Adrenal gland (tissue), 5 donors: ENCODE data around the gene TMC1.

Source experiments
- POLR2A ChIP-seq, 2 donors: fragments of 450-650 bp; IDR thresholded peaks; one replicate each; pipeline ENCODE4 v1.6.1; 2017; ENCODE audit warnings: antibody characterized with exemption in 2 of 2, mild to moderate bottlenecking in 2 of 2, moderate library complexity in 1 of 2
- TF ChIP-seq, protein P1 (sequence below), 6 experiments: fragments of 450-650 bp in 4 of 6; fragments of 200-600 bp in 2 of 6; sonication (generic) in 1 of 6; IDR thresholded peaks; 1 replicate in 5 of 6; 2 replicates in 1 of 6; pipeline versions ENCODE4 v1.5.1 to v1.8.0; 2016 to 2021; ENCODE audit warnings: antibody characterized with exemption in 6 of 6, mild to moderate bottlenecking in 2 of 6, moderate library complexity in 1 of 6
- donor health status: DM: no; HTN: no; CAD: no.

DNA sequence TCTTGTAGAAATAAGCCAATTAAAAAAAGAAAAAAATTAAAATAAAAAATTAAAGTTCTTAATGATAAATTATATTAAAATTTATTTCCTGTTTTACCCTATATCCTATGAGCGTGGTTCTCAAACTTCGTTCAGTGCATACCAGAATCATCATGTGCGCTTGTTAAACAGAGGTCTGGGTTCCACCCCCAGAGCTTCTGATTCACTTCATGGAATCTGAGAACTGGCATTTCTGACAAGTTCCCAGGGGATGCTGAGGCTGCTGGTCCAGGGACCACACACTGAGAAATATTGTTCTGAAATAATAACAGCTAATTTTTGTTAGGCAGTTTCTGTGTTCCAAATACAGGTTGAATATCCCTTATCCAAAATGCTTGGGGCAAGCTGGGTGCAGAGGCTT, 79.3 kb downstream of the TMC1 start:
- no peak for TF ChIP-seq POLR2A (IDR thresholded peaks at IDR 0.05)
- TF ChIP-seq, protein P1, sequence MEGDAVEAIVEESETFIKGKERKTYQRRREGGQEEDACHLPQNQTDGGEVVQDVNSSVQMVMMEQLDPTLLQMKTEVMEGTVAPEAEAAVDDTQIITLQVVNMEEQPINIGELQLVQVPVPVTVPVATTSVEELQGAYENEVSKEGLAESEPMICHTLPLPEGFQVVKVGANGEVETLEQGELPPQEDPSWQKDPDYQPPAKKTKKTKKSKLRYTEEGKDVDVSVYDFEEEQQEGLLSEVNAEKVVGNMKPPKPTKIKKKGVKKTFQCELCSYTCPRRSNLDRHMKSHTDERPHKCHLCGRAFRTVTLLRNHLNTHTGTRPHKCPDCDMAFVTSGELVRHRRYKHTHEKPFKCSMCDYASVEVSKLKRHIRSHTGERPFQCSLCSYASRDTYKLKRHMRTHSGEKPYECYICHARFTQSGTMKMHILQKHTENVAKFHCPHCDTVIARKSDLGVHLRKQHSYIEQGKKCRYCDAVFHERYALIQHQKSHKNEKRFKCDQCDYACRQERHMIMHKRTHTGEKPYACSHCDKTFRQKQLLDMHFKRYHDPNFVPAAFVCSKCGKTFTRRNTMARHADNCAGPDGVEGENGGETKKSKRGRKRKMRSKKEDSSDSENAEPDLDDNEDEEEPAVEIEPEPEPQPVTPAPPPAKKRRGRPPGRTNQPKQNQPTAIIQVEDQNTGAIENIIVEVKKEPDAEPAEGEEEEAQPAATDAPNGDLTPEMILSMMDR (IDR thresholded peaks at IDR 0.05), result no peak
